Endothelial cell of umbilical vein (primary cell): Measurements from ENCODE around the gene ZNF77. TPM values are rescaled to one million over a fixed set of nuclear protein-coding genes. Genes with fewer than 3 reads are reported as not detected.

Experiments
- BruUV-seq: library from RNA; stranded (reverse); fragments of 400-500 nt; replicated peaks from 2 replicates; lab custom pipeline; 2021; lab: Mats Ljungman, UMichigan
- CTCF ChIA-PET: fragments of 300-600, 350-600 bp; sonication (Branson Sonifier 250); formaldehyde crosslinking; loops from one replicate; lab custom pipeline; 2021; ENCODE audit warnings: antibody characterized with exemption, inconsistent platforms; lab: Charles Lee
- POLR2A ChIA-PET: fragments of 300-600, 350-600 bp; sonication (Branson Sonifier 250); formaldehyde crosslinking; loops from one replicate; lab custom pipeline; 2021; ENCODE audit warnings: antibody characterized with exemption, inconsistent platforms; lab: Charles Lee
- DNase-seq: peaks from one replicate; pipeline ENCODE4 v3.0.0-alpha.2; 2011; ENCODE audit warnings: low read depth, low spot score
- FAIRE-seq: peaks from 2 replicates; lab custom pipeline; 2011; peaks lifted over from hg19 to GRCh38; lab: Jason Lieb, UNC
- H2AFZ ChIP-seq: 2 replicates; pipeline ENCODE4 v1.6.0; 2012; ENCODE audit warnings: low read depth, low read length, control low read depth, inconsistent platforms
- H3K27ac ChIP-seq: 2 replicates; pipeline ENCODE4 v1.5.1; 2011; ENCODE audit warnings: low read depth, mild to moderate bottlenecking, control low read depth, low read length, moderate library complexity; ENCODE audit not compliant: insufficient read depth
- H3K27me3 ChIP-seq, 2 experiments: 2 replicates each; pipeline versions ENCODE4 v1.6.0 to v1.6.1; 2011; ENCODE audit warnings: low read length in 2 of 2, mixed read lengths in 1 of 2; ENCODE audit not compliant: control insufficient read depth in 2 of 2, insufficient read depth in 2 of 2
- H3K36me3 ChIP-seq, 2 experiments: 2 replicates in 1 of 2; 3 replicates in 1 of 2; pipeline ENCODE4 v1.5.1; 2011; ENCODE audit warnings: low read length in 2 of 2, mild to moderate bottlenecking in 1 of 2, moderate library complexity in 1 of 2; ENCODE audit not compliant: control insufficient read depth in 2 of 2, insufficient read depth in 2 of 2; ENCODE audit errors: extremely low read depth in 1 of 2
- H3K4me1 ChIP-seq: 3 replicates; pipeline ENCODE4 v1.5.1; 2011; ENCODE audit warnings: mild to moderate bottlenecking, low read length; ENCODE audit not compliant: control insufficient read depth, insufficient read depth; ENCODE audit errors: extremely low read depth
- H3K4me2 ChIP-seq: 2 replicates; pipeline ENCODE4 v1.6.1; 2011; ENCODE audit warnings: low read length, control low read depth, mixed read lengths; ENCODE audit not compliant: insufficient read depth
- H3K4me3 ChIP-seq, 3 experiments: fragments of 200-600 bp in 1 of 3; sonication (generic), shearing (Covaris generic) in 1 of 3; replicated peaks in 1 of 3; 2 replicates each; pipeline ENCODE4 v1.5.1; 2011 to 2016; ENCODE audit warnings: control low read depth in 3 of 3, low read length in 3 of 3, mild to moderate bottlenecking in 2 of 3, inconsistent platforms in 1 of 3, low read depth in 1 of 3, moderate library complexity in 1 of 3; ENCODE audit not compliant: insufficient read depth in 1 of 3
- H3K79me2 ChIP-seq: 2 replicates; pipeline ENCODE4 v1.6.0; 2012; ENCODE audit warnings: low read length, inconsistent platforms; ENCODE audit not compliant: control insufficient read depth, insufficient read depth
- H3K9ac ChIP-seq: replicated peaks from 2 replicates; pipeline ENCODE3; 2011; ENCODE audit warnings: low read length, control low read depth; ENCODE audit not compliant: insufficient read depth; ENCODE audit errors: extremely low read depth
- H3K9me1 ChIP-seq: replicated peaks from 3 replicates; pipeline ENCODE4 v1.6.0; 2011; ENCODE audit warnings: mild to moderate bottlenecking, low read length; ENCODE audit not compliant: control insufficient read depth, insufficient read depth; ENCODE audit errors: extremely low read depth
- H3K9me3 ChIP-seq: replicated peaks from 2 replicates; pipeline ENCODE4 v1.5.1; 2012; ENCODE audit warnings: low read length, inconsistent platforms; ENCODE audit not compliant: control insufficient read depth, insufficient read depth
- H4K20me1 ChIP-seq: replicated peaks from 2 replicates; pipeline ENCODE3; 2011; ENCODE audit warnings: mild to moderate bottlenecking, low read length; ENCODE audit not compliant: control insufficient read depth, insufficient read depth; ENCODE audit errors: extremely low read depth
- CTCF ChIP-seq, 2 donors: IDR thresholded peaks; 1 replicate in 1 of 2; 2 replicates in 1 of 2; pipeline ENCODE4 v1.5.1; 2011; ENCODE audit warnings: low read length in 2 of 2, mild to moderate bottlenecking in 2 of 2, moderate library complexity in 2 of 2, control low read depth in 1 of 2, inconsistent platforms in 1 of 2, low read depth in 1 of 2; ENCODE audit not compliant: insufficient read depth in 1 of 2; ENCODE audit errors: extremely low read depth in 1 of 2
- EZH2 ChIP-seq: IDR thresholded peaks from 2 replicates; pipeline ENCODE4 v1.6.1; 2012; ENCODE audit warnings: borderline replicate concordance, low read depth, mild to moderate bottlenecking, moderate library complexity, low read length, inconsistent platforms; ENCODE audit not compliant: severe bottlenecking
- FOS ChIP-seq: IDR thresholded peaks from 2 replicates; pipeline ENCODE4 v1.6.1; 2011; ENCODE audit warnings: mild to moderate bottlenecking, low read length, moderate library complexity, borderline replicate concordance; ENCODE audit not compliant: insufficient read depth
- GATA2 ChIP-seq: IDR thresholded peaks from 2 replicates; pipeline ENCODE4 v1.7.0; 2011; ENCODE audit warnings: low read depth, mild to moderate bottlenecking, moderate library complexity, mixed read lengths, low read length; ENCODE audit not compliant: insufficient read length, insufficient read depth
- JUN ChIP-seq: IDR thresholded peaks from 2 replicates; pipeline ENCODE4 v1.6.1; 2011; ENCODE audit warnings: borderline replicate concordance, low read depth; ENCODE audit not compliant: insufficient read length, insufficient read depth
- MAX ChIP-seq: IDR thresholded peaks from 2 replicates; pipeline ENCODE4 v1.6.1; 2011; ENCODE audit not compliant: insufficient read depth, insufficient read length
- MYC ChIP-seq: IDR thresholded peaks from one replicate; pipeline ENCODE4 v1.6.1; 2011; ENCODE audit warnings: mild to moderate bottlenecking, low read depth, low read length
- POLR2A ChIP-seq: IDR thresholded peaks from 2 replicates; pipeline ENCODE4 v1.6.1; 2012; ENCODE audit warnings: low read depth, mild to moderate bottlenecking, control low read depth, low read length
- POLR2AphosphoS5 ChIP-seq: IDR thresholded peaks from 2 replicates; pipeline ENCODE4 v1.6.1; 2012; ENCODE audit warnings: low read depth, mild to moderate bottlenecking, control low read depth, low read length, moderate library complexity; ENCODE audit not compliant: insufficient read depth
- dilution Hi-C: fragments of 300-500 bp; cut with MboI; formaldehyde crosslinking; loops from one replicate; pipeline ENCODE4 v1.15.0; 2019; ENCODE audit warnings: low sequenced_read_pairs; ENCODE audit not compliant: extremely low pct_ligation_motif_present
- intact Hi-C: fragments of 100-400 bp; cut with micrococcal nuclease; formaldehyde crosslinking; loops from one replicate; pipeline ENCODE4 v1.10.0; 2022
- polyA plus RNA-seq, 4 experiments: library from polyadenylated mRNA; depleted of rRNA in 3 of 4; stranded (reverse) in 3 of 4; unstranded in 1 of 4; fragments of >200 nt; gene quantifications; 2 replicates each; pipeline versions ENCODE4 v1.2.1 to v1.2.3, GENCODE V29; 2011 to 2012; ENCODE audit warnings: missing spikeins in 1 of 4
- total RNA-seq: library from RNA; stranded (reverse); gene quantifications from 2 replicates; pipeline ENCODE4 v1.2.3, GENCODE V29; 2021

Gene ZNF77
- total and polyA plus RNA-seq, 2 donors (not counting 3 experiments of a cell fraction or from before 2014, with no cell fraction given) = 5.9 to 10.2 TPM

- no peaks in the 10 kb centered on the region for H4K20me1 ChIP-seq
- CTCF ChIA-PET = no interaction called here
- no peaks in the 10 kb centered on the region for H3K27me3 ChIP-seq
- no peak overlapping the region for H3K4me3 ChIP-seq
- DNase-seq (no peak), FAIRE-seq (no peak)
- intact Hi-C loops = no loop called here
- TF ChIP-seq MAX (no peak), MYC (no peak), CTCF (IDR thresholded peaks at IDR 0.05; ENCODE audit: extremely low read depth in 1 of 2, insufficient read depth in 1 of 2, low read depth in 1 of 2, low read length in 2 of 2) (no peak), GATA2 (no peak), EZH2 (no peak), JUN (no peak), POLR2A (no peak), FOS (no peak), POLR2AphosphoS5 (no peak)
- BruUV-seq = no TSS peak
- POLR2A ChIA-PET = no interaction called here
- H3K9me3 ChIP-seq = no peaks in the 10 kb centered on the region
- no peak overlapping the region for H3K27ac ChIP-seq
- H3K36me3 ChIP-seq = no peaks in the 10 kb centered on the region
- no peak overlapping the region for H2AFZ ChIP-seq
- no peaks in the 10 kb centered on the region for H3K79me2 ChIP-seq
- peaks cover 4% of the 10 kb centered on the region for H3K4me1 ChIP-seq
- no peak overlapping the region for H3K4me2 ChIP-seq
- dilution Hi-C loops = no loop called here
- no peaks in the 10 kb centered on the region for H3K9me1 ChIP-seq
- no peak overlapping the region for H3K9ac ChIP-seq
Measured at GRCh38 chr19:2989236-2989946, 44.6 kb upstream of the ZNF77 start.
